ENCODE data around the gene RABL2A. TPM values are rescaled to one million over a fixed set of nuclear protein-coding genes. Genes with fewer than 3 reads are reported as not detected.

The RABL2A gene
- total and polyA plus RNA-seq, 7 donors = 1.1 to 5.3 (median 3.5) TPM

- intact Hi-C loops (cut with DNase I) = no loop called here
- WGBS, 3 donors = 56 to 65% (median 57%) methylated on average over 7 of the region's 7 CpGs
- TF ChIP-seq CTCF (IDR thresholded peaks at IDR 0.05) = no peak
Measured at GRCh38 chr2:113672326-113672932, 45.4 kb downstream of the RABL2A start.

GRCh38 chr2:113675875-113676274, 48.8 kb downstream of the RABL2A start:
- peak; percentile 18 to 61 for DNase-seq
- intact Hi-C loops (cut with DNase I) = no loop called here
- peak overlapping the region; percentile 41 for H3K27ac ChIP-seq

More at GRCh38 chr2:113672326-113672932, 45.4 kb downstream of the RABL2A start:
- Histone ChIP-seq H3K4me3 (no peak overlapping the region), H3K9me3 (no peaks in the 10 kb centered on the region), H3K27ac (no peak overlapping the region), H3K27me3 (ENCODE audit: insufficient read depth in 3 of 3, low read length in 2 of 3) (no peaks in the 10 kb centered on the region), H3K4me1 (no peaks in the 10 kb centered on the region), H3K36me3 (ENCODE audit: insufficient read depth in 1 of 2, low read depth in 1 of 2) (no peaks in the 10 kb centered on the region)
- DNase-seq (no peak), ATAC-seq (no peak)

DNA sequence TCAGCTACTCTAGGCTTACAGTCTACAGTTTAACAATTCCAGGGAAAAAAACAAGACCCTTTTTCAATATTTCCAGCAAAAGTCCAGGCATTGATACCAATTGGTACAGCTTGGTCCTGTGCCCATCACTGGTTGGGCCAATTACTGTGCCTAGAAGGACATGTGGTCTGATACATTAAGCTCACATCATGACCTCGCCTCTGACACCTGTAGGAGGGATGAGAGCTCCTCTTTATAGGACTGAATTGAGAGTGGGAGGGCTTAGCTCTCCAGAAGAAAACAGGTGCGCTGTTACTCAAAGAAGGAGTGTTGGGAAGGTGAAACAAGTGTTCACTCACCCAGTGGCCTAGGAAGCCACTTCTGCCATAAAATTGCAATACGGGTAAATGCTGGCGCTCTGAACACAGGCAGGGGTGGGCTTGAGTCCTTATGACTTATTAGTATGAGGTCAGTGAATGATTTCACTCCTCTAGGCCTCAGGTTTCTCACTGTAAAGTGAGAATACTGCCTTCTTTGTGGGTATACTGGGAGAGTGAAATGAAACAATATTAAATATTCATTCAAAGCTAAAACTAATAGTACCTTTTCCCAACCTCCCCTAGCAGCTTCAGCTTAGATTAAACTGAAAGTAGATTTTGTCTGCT, 49.7 kb downstream of the RABL2A start:
- Histone ChIP-seq H3K4me3 (no peak overlapping the region), H3K27me3 (ENCODE audit: insufficient read depth in 3 of 3, low read length in 2 of 3) (no peaks in the 10 kb centered on the region), H3K4me1 (no peaks in the 10 kb centered on the region), H3K36me3 (ENCODE audit: insufficient read depth in 1 of 2, low read depth in 1 of 2) (no peaks in the 10 kb centered on the region), H3K27ac (no peak overlapping the region), H3K9me3 (no peaks in the 10 kb centered on the region)
- DNase-seq = no peak
- intact Hi-C loops (cut with DNase I) = no loop called here
- no peak for TF ChIP-seq CTCF (IDR thresholded peaks at IDR 0.05)
- no peak for ATAC-seq
- 90 to 97% (median 92%) methylated on average over 4 of the region's 4 CpGs for WGBS, 3 donors

More at GRCh38 chr2:113675875-113676274, 48.8 kb downstream of the RABL2A start:
- Histone ChIP-seq H3K36me3 (ENCODE audit: insufficient read depth in 1 of 2, low read depth in 1 of 2) (no peaks in the 10 kb centered on the region), H3K9me3 (no peaks in the 10 kb centered on the region), H3K27me3 (ENCODE audit: insufficient read depth in 3 of 3, low read length in 2 of 3) (no peaks in the 10 kb centered on the region), H3K4me1 (no peaks in the 10 kb centered on the region), H3K4me3 (no peak overlapping the region)
- ATAC-seq = no peak
- no peak for TF ChIP-seq CTCF (IDR thresholded peaks at IDR 0.05)
- 39 to 49% (median 43%) methylated on average over 7 to 9 of the region's 9 CpGs for WGBS, 3 donors

- H3K36me3 ChIP-seq (ENCODE audit: insufficient read depth in 1 of 2, low read depth in 1 of 2) = no peaks in the 10 kb centered on the region
- no peak overlapping the region for H3K27ac ChIP-seq
- H3K9me3 ChIP-seq = no peaks in the 10 kb centered on the region
- H3K27me3 ChIP-seq (ENCODE audit: insufficient read depth in 3 of 3, low read length in 2 of 3) = no peaks in the 10 kb centered on the region
- WGBS, 3 donors = 61 to 71% (median 69%) methylated on average over 2 of the region's 2 CpGs
- no peak for TF ChIP-seq CTCF (IDR thresholded peaks at IDR 0.05)
- H3K4me3 ChIP-seq = no peak overlapping the region
- H3K4me1 ChIP-seq = no peaks in the 10 kb centered on the region
- ATAC-seq (no peak), DNase-seq (no peak)
- intact Hi-C loops (cut with DNase I) = no loop called here
Measured at GRCh38 chr2:113677330-113677729, 50.3 kb downstream of the RABL2A start.
